ENCODE measurements around the gene CA14.

DNA sequence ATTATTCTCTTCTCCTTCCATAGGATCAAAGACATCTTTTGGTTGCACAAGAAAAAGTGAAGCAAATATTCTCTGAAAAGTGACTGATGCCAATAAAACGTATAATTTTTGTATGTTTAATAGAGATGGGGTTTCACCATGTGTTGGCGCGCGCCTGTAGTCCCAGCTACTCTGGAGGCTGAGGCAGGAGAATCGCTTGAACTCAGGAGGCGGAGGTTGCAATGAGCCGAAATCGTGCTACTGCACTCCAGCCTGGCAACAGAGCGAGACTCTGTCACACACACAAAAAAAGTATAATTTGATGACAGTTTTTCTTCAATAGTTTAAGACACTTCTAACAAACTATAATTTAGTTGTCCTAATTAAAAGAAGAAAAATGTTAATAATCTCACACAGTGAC is 45.5 kb upstream of the CA14 start:
- TF ChIP-seq CTCF (IDR thresholded peaks at IDR 0.05; ENCODE audit: insufficient read depth, low read length) (no peak), POLR2AphosphoS5 (IDR thresholded peaks at IDR 0.05; ENCODE audit: low read depth) (no peak)

All from HL-60 (cell line).